Measurements from ENCODE around the gene TBCCD1.
"Not testable (repeated sequence)": the region's sequence is repeated elsewhere in the genome, so short reads cannot be mapped to it uniquely, and the experiment has no call there.

Gene TBCCD1

GRCh38 chr3:186596568-186597287, 29.6 kb upstream of the TBCCD1 start:
- no peak for DNase-seq

- DNase-seq: no peak
Measured at GRCh38 chr3:186594591-186595113, 27.5 kb upstream of the TBCCD1 start.

- DNase-seq: no peak
Measured at GRCh38 chr3:186593862-186594261, 26.7 kb upstream of the TBCCD1 start.

GRCh38 chr3:186592682-186593081, 25.5 kb upstream of the TBCCD1 start:
- DNase-seq: no peak

GRCh38 chr3:186590580-186591295, 23.6 kb upstream of the TBCCD1 start:
- no peak for DNase-seq

- no peak for DNase-seq
Measured at GRCh38 chr3:186589856-186590579, 22.9 kb upstream of the TBCCD1 start.

- DNase-seq: no peak
Measured at GRCh38 chr3:186589121-186589520, 22.0 kb upstream of the TBCCD1 start.

GRCh38 chr3:186588632-186589031, 21.5 kb upstream of the TBCCD1 start:
- no peak for DNase-seq

- no peak for DNase-seq
Measured at GRCh38 chr3:186587183-186587582, 20.0 kb upstream of the TBCCD1 start.

- DNase-seq: not testable (repeated sequence)
Measured at GRCh38 chr3:186586245-186586644, 19.1 kb upstream of the TBCCD1 start.

GRCh38 chr3:186583831-186584230, 16.7 kb upstream of the TBCCD1 start:
- DNase-seq: no peak

- DNase-seq: no peak
Measured at GRCh38 chr3:186582541-186582940, 15.4 kb upstream of the TBCCD1 start.

- no peak for DNase-seq
Measured at GRCh38 chr3:186580785-186581184, 13.6 kb upstream of the TBCCD1 start.

GRCh38 chr3:186577521-186577920, 10.4 kb upstream of the TBCCD1 start:
- DNase-seq: peak; percentile 41 to 70 (median 67)

GRCh38 chr3:186571644-186572013, 4.5 kb upstream of the TBCCD1 start:
- DNase-seq: peak in 1 of 3 donors; percentile 7

- no peak for DNase-seq
Measured at GRCh38 chr3:186570941-186571643, 4.0 kb upstream of the TBCCD1 start.

- peak; percentile 98 to 100 (median 100) for DNase-seq
Measured at GRCh38 chr3:186570096-186570940, 3.2 kb upstream of the TBCCD1 start, which contains the start of gene DNAJB11. Gene DNAJB11, plus strand, starts transcription at chr3:186570720. Its CDS starts 178 bp downstream, at chr3:186570898.

GRCh38 chr3:186569779-186570095, 2.6 kb upstream of the TBCCD1 start:
- peak in 1 of 3 donors; percentile 7 for DNase-seq

- DNase-seq: not testable (repeated sequence)
Measured at GRCh38 chr3:186569361-186569760, 2.2 kb upstream of the TBCCD1 start.

GRCh38 chr3:186566772-186567071, 417 bp downstream of the TBCCD1 start:
- DNase-seq: no peak

- DNase-seq: no peak
Measured at GRCh38 chr3:186564586-186564985, 2.6 kb downstream of the TBCCD1 start.

- no peak for DNase-seq
Measured at GRCh38 chr3:186552408-186553031, 14.6 kb downstream of the TBCCD1 start.

Data from suppressor macrophage treated with lipopolysaccharide for 1 hour (primary cell).